KOPT-K1 (cell line): Measurements from ENCODE around the gene PPP1R16B.

Experiments
- H3K27ac ChIP-seq: fragments of 200-600 bp; sonication (generic); 2 replicates; pipeline ENCODE4 v1.5.1; 2016; ENCODE audit warnings: antibody characterized with exemption, mild to moderate bottlenecking, low read depth, low read length; ENCODE audit not compliant: poor library complexity, severe bottlenecking
- H3K36me3 ChIP-seq: fragments of 200-600 bp; sonication (generic); 2 replicates; pipeline ENCODE4 v1.5.1; 2017; ENCODE audit warnings: antibody characterized with exemption, mild to moderate bottlenecking, low read length, moderate library complexity; ENCODE audit not compliant: insufficient read depth
- H3K9me3 ChIP-seq: fragments of 200-600 bp; sonication (generic); 2 replicates; pipeline ENCODE4 v1.5.1; 2017; ENCODE audit warnings: antibody characterized with exemption, low read length, mild to moderate bottlenecking; ENCODE audit not compliant: insufficient read depth, poor library complexity, severe bottlenecking

Gene PPP1R16B

GRCh38 chr20:38805502-38805957 is at the start of gene PPP1R16B:
Gene PPP1R16B, plus strand, starts transcription at chr20:38805697. Its CDS starts 30,229 bp downstream, at chr20:38835926.
- H3K27ac ChIP-seq, result peak within 1 kb of the TSS; percentile 92
- H3K36me3 ChIP-seq, result no peaks in the 10 kb centered on the region
- H3K9me3 ChIP-seq, result no peaks in the 10 kb centered on the region

DNA sequence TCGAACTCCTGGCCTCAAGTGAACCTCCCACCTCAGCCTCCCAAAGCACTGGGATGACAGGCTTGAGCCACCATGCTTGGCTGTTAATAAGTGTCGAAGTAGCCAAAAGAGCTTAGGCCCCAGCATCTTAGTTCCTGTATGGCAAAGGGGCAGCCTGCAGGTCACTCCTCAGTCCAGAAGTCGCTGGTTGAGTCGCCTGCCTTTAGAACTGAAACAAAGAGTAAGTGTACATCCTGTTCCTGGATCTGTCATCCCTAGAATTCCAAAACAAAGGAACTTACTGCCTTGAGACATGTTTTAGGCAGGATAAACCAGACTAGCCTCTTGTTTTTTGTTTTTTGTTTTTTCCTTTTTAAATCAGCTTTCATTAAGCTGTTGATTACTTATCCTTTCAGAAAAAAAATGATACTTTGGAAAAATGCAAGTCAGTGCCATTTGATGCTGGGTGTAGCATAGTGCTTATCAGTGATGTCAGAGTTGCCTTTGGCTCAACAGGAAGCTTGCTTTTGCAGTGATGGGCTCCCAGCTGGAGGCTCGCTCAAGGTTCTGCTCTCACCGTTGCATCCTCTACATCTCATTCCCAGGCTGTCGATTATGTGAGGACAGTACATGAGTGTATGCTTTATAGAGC is 48.2 kb upstream of the PPP1R16B start:
- no peak overlapping the region for H3K27ac ChIP-seq
- peaks cover 94% of the 10 kb centered on the region for H3K36me3 ChIP-seq
- no peaks in the 10 kb centered on the region for H3K9me3 ChIP-seq

DNA sequence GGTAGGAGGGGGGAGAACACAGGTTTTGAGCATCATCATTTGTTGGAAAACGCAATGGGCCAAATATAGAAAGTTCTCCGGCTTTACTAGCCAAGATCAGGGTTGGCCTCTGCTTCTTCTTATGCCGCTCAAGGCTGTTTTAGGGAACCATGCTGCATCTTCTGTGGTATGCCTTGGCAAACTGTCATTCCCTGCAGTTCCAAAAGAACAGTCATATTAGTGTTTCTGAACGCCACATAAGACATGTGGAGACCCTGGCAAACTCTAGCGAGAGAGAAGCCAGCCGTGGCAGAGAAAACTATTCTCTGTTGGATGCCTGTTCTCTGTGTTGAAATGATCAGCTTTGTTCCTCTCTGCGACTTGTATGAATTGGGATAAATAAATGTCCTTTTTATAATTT is 46.4 kb upstream of the PPP1R16B start:
- H3K27ac ChIP-seq, result no peak overlapping the region
- H3K36me3 ChIP-seq, result peaks cover 97% of the 10 kb centered on the region
- H3K9me3 ChIP-seq, result no peaks in the 10 kb centered on the region

GRCh38 chr20:38760978-38761377 is 44.5 kb upstream of the PPP1R16B start:
- Histone ChIP-seq H3K9me3 (no peaks in the 10 kb centered on the region), H3K36me3 (peaks cover 99% of the 10 kb centered on the region), H3K27ac (no peak overlapping the region)

DNA sequence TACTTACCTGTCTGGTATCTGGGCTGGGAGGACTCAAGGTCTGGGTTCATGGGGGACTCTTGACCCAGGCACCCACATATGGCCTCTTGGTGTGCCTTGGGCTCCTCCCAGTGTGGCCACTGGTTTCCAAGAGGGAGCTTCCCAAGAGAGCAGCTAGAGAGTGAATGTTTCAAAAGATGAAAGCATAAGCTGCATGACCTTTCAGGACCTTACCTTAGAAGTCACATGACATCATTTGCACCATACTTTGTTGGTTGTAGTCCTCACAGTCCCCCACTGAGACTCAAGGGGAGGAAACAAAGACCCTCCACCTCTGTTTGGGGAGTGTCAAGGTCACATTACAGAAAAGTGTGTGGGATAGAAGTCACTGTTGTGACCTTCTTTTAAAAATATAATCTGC is 43.3 kb upstream of the PPP1R16B start:
- H3K9me3 ChIP-seq, result no peaks in the 10 kb centered on the region
- no peak overlapping the region for H3K27ac ChIP-seq
- peaks cover 96% of the 10 kb centered on the region for H3K36me3 ChIP-seq

GRCh38 chr20:38763616-38764015 is 41.9 kb upstream of the PPP1R16B start:
- Histone ChIP-seq H3K9me3 (no peaks in the 10 kb centered on the region), H3K36me3 (peaks cover 97% of the 10 kb centered on the region), H3K27ac (no peak overlapping the region)

DNA sequence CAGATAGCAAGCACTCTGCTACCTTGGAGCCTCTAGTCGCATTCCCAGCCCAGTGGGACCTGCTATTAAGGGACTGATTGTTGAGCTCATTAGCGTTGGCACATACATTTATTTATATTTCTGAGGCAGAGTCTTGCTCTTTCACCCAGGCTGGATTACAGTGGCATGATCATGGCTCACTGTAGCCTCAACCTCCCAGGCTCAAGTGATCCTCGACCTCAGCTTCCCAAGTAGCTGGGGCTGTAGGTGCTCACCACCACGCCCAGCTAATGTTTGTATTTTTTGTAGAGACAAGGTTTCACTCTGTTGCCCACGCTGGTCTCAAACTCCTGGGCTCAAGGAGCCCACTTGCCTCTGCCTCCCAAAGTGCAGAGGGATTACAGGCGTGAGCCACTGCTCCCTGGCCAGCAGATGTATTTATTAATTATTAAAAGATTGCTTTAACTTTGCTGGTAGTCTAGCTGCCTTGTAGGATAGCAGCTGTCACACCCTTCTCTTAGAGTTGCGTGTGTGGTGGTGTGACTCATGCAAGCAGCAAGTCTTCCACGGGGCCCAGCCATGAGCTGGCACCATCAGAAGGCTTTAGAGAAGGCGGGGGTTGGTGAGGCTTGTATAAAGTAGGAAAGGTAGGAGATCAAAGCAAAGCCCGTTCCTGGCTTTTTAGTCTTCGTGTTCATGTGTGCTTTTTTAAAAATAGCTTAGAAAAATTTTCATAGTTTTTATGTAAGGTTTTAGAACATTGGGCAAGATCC is 40.8 kb upstream of the PPP1R16B start:
- H3K36me3 ChIP-seq, result peaks cover 97% of the 10 kb centered on the region
- H3K27ac ChIP-seq, result no peak overlapping the region
- H3K9me3 ChIP-seq, result no peaks in the 10 kb centered on the region

- H3K27ac ChIP-seq, result no peak overlapping the region
- H3K9me3 ChIP-seq, result no peaks in the 10 kb centered on the region
- H3K36me3 ChIP-seq, result peaks cover 97% of the 10 kb centered on the region
Measured at GRCh38 chr20:38766071-38766470, 39.4 kb upstream of the PPP1R16B start.

DNA sequence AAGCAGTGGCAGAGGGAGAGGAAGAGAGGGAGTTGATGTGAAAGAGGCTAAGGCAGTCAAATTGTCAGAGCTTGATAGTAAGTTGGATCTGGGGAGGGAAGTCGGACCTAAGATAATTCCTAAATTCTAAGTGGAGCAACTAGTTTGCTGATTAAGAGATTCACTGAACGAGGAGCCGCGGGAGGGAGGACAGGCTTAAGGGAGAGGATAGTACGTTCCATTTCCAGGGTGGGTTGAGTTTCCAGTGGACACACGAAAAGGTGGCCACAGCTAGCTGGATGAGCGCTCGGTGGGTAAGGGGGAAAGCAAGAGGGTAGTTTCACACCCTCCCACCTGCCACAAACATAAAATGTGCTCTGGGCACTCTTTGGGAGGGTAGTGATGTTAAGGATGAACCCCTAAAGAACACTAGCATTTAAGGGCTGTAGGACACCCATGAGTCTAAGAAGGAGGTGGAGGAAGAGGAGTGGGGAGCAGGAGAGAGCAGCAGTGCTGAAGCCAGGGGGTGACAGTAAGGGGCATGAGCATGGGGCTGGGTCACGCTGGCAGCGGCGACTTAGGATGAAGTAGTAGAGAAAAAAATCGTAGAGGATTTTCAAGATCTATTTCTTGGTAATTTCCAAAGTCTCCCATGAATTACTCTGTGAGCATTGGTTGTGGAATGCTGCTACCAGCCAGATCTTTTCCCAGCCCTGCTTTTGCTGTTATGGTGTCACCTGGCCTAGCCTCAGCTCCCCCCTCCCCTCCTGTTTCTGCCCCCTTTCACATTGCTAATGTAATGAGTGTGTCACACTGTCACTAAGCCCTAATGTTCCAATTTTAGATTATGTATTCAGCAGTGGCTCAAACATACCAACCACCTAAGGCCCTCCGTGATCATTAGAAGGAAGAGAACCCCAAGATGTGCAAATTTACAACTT is 35.9 kb upstream of the PPP1R16B start:
- peaks cover 97% of the 10 kb centered on the region for H3K36me3 ChIP-seq
- no peak overlapping the region for H3K27ac ChIP-seq
- peaks cover 10% of the 10 kb centered on the region for H3K9me3 ChIP-seq

- no peak overlapping the region for H3K27ac ChIP-seq
- H3K36me3 ChIP-seq, result peaks cover 90% of the 10 kb centered on the region
- peaks cover 10% of the 10 kb centered on the region for H3K9me3 ChIP-seq
Measured at GRCh38 chr20:38770546-38770945, 35.0 kb upstream of the PPP1R16B start.

- peaks cover 86% of the 10 kb centered on the region for H3K36me3 ChIP-seq
- no peak overlapping the region for H3K27ac ChIP-seq
- H3K9me3 ChIP-seq, result peaks cover 10% of the 10 kb centered on the region
Measured at GRCh38 chr20:38770970-38771369, 34.5 kb upstream of the PPP1R16B start.

DNA sequence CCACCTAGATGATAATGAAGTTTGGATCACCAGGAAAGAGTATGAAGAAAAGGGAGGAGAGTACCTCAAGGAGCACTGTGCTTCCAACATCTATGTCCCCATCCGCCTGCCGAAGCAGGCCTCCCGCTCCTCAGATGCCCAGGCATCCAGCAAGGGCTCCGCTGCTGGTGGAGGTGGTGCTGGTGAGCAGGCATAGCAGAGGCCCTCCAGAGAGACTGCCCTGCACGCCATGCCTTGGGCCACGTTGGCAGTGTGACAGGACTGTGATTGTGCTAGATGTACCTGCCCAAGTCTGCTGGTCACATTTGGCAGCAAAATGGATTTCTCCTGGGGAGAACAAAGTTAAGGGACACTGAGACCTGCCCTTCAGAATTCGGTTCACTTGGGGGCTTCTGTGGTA is 33.9 kb upstream of the PPP1R16B start:
- Histone ChIP-seq H3K9me3 (peaks cover 10% of the 10 kb centered on the region), H3K27ac (no peak overlapping the region), H3K36me3 (peaks cover 79% of the 10 kb centered on the region)

- Histone ChIP-seq H3K27ac (no peak overlapping the region), H3K36me3 (peaks cover 57% of the 10 kb centered on the region), H3K9me3 (peaks cover 10% of the 10 kb centered on the region)
Measured at GRCh38 chr20:38774167-38774566, 31.3 kb upstream of the PPP1R16B start.

DNA sequence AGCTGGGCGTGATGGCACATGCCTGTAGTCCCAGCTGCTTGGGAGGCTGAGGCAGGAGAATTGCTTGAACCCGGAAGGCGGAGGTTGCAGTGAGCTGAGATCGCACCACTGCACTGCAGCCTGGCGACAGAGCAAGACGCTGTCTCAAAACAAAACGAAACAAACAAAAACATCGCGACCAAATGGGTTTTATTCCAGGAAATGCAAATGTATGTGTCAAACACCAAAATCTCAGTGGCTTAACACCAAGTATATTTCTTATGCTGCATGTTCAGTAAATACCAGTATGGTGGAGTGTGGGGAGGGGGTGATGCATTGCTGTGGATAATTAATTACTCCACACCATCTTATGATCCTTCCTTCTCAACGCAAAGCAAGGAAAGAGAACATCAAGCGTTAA is 29.1 kb upstream of the PPP1R16B start:
- peaks cover 10% of the 10 kb centered on the region for H3K9me3 ChIP-seq
- peaks cover 35% of the 10 kb centered on the region for H3K36me3 ChIP-seq
- H3K27ac ChIP-seq, result no peak overlapping the region
